Stimulated activated CD8-positive, alpha-beta memory T cell treated with anti-CD3 and anti-CD28 coated beads, Interleukin-4, amount 100 ng/mL, for 24 hours (primary cell): ENCODE measurements around the gene GLB1L2.
"Not testable (repeated sequence)": the region's sequence is repeated elsewhere in the genome, so short reads cannot be mapped to it uniquely, and the experiment has no call there.

Experiments used
- DNase-seq: peaks from one replicate; pipeline ENCODE4 v3.0.0-alpha.2; 2020; ENCODE audit warnings: low read depth

The GLB1L2 gene, protein sequence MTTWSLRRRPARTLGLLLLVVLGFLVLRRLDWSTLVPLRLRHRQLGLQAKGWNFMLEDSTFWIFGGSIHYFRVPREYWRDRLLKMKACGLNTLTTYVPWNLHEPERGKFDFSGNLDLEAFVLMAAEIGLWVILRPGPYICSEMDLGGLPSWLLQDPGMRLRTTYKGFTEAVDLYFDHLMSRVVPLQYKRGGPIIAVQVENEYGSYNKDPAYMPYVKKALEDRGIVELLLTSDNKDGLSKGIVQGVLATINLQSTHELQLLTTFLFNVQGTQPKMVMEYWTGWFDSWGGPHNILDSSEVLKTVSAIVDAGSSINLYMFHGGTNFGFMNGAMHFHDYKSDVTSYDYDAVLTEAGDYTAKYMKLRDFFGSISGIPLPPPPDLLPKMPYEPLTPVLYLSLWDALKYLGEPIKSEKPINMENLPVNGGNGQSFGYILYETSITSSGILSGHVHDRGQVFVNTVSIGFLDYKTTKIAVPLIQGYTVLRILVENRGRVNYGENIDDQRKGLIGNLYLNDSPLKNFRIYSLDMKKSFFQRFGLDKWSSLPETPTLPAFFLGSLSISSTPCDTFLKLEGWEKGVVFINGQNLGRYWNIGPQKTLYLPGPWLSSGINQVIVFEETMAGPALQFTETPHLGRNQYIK

DNA sequence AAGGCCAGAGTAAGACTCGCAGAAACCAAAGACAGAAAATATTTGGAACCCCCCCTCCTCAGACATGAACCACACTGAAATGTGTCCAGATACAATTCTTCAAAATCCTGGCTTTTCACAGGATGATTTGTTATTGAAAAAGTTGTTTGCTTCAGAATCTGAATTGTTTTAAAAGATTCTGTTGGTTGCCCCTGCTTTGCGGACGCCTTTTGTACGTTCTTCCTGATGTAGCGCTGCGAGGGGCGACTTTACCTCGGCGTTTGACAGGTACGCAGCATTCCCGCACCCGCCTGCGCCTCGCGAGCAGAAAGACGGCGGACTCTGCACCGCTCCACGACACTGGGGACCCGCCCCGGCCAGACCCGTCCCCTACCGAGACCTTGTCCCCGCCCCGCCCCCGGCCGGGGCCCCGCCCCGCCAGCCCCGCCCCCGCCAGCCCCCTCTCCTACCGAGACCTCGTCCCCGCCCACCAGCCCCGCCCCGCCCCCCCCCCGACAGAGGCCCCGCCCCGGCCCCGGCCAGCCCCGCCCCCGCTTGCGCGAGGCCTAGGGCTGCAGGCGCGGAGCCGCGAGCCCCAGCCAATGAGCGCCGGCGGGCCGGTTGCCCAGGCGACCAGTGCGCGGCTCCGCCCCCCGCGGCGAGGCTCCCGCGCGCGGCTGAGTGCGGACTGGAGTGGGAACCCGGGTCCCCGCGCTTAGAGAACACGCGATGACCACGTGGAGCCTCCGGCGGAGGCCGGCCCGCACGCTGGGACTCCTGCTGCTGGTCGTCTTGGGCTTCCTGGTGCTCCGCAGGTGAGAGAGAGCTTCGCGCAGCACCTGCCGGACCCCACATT, at the start of gene GLB1L2:
Gene GLB1L2 (plus strand): TSS at position 635 of the 835 bp plus-strand sequence. CDS start 74 bp downstream, at position 709.
- peak; percentile 68 for DNase-seq

- DNase-seq: no peak
Measured at GRCh38 chr11:134282121-134283045, 49.4 kb upstream of the GLB1L2 start.

DNA sequence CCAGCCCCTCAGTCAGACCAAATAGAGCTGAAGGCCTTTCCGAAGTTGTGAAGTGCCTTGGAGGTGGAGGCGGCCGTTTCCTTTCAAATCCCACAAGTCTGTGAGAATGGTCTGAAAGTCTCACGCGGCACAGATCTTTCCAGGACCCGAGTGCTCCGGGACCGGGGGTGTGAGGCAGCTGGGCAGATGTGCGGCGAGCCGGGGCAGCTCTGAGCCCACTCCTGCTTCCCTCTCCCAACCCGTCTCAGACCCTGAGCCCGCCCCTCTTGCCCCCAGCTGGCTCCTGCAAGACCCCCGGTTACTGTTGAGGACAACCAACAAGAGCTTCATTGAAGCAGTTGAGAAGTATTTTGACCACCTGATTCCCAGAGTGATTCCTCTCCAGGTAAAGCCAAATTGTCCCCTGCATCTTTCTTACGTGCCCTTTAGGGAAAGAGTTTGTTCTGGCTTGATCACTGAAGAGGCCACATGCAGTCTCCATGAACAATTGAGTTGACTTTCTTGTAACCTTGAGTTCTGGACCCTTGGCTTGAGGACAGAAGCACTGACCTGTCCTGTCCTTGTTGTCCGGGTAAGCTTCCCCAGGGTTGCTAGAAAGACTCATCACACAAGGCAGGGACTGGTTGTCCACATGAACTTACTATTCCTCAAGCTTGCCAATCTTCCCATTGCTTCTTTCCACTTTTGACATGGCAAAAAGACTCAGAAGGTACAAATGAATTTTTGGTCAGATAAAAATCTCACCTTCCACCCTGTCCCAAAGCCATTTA, 48.1 kb upstream of the GLB1L2 start:
- DNase-seq: no peak

- not testable (repeated sequence) for DNase-seq
Measured at GRCh38 chr11:134284349-134284748, 47.4 kb upstream of the GLB1L2 start.

DNA sequence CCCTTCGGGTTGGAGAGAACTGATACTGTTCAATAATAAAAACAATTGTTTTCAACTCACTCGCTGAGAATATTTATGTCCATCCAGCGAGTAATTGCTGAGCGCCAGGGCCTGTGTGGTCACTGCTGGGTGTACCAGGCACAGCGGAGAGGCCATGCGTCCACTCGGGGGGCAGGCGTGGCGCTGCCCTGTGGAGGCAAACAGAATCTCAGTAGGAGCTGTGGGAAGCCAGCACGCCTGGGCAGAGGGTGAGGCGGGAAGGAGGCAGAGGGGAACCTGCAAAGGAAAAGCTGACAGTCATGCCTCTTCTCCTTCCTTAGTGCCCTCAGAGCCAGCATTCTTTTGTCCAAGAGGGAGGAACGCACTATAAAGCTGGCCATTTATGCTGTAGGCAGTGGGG, 44.2 kb upstream of the GLB1L2 start:
- DNase-seq: no peak

DNA sequence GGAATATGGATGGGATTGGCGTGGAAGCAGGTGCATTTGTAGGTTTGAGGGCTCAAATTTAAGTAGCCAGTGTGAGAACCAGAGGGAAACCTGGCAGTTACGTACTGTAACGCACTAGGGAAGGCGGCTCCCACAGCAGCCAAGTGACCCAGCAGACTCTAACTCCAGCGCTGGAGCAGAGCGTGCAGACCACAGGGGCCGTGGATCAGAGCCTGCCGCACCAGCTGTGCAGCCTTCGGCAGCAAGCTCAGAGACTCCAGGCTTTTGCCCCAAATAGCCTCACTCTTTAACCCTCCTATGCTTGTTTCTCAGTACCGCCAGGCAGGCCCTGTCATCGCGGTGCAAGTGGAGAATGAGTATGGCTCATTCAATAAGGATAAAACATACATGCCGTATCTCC, 43.3 kb upstream of the GLB1L2 start:
- no peak for DNase-seq

DNA sequence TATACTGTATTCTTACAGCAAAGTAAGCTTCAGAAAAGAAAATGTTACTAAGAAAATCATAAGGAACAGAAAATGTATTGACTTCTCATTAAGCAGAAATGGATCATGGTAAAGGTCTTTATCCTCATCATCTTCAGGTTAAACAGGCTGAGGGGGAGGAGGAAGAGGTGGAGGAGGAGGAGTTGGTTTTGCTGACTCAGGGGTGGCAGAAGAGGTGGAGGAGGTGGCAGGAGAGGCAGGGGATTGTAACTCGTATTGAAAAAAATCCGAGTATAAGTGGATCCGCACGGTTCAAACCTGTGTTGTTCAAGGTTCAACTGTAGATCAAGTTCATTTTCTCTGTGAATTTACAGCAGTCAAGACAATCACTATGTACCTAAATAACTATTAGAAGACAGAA, 42.6 kb upstream of the GLB1L2 start:
- no peak for DNase-seq

DNA sequence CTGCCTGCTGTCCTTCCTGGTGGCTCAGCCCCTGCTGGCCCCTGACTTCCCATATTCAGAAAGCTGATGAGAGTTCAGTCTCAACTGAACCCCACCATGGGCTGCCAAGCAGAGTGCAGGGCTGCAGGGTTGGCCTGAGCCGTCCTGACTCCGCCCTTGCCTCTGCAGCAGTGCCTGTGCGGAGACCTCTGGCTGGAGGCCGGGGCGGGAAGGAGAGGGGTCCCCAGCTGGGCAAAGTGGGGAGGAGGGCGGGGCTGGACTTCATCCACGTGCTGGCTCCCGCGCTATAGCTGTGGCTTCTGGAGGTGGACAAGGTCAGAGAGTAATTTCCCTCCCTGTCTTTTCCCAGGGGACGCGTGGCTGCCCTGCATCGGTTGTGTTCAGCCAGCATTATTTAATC, 42.0 kb upstream of the GLB1L2 start:
- DNase-seq: no peak

DNA sequence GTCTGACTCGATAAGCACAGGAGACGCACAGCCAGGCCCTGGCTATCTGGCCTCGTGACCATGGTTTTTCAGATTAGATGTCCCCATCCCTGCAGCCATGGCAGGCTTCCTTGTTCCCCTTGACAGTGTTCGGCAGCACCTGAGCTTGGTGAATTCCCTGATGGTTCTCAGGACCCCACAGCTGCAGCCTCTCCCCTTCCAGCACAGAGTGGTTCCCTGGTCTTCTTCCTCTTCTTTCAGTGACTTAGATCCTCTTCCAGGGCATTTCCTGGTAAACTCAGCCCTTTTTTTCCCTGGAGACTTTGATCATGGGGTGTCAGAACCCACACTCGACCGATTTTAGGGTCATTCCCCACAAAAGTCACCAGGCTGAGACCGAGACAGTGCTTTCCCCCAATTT, 41.1 kb upstream of the GLB1L2 start:
- DNase-seq: no peak

DNA sequence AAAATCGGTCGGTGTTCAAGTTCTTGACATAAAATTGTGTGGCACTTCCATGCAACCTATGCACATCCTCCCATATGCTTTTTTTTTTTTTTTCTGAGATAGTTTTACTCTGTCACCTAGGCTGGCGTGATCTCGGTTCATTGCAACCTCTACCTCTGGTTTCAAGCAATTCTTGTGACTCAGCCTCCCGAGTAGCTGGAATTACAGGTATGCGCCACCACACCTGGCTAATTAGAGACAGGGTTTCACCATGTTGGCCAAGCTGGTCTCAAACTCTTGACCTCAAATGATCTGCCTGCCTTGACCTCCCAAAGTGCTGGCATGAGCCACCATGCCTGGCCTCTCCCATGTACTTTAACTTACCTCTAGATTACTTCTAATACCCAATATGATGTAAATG, 40.6 kb upstream of the GLB1L2 start:
- DNase-seq: no peak

DNA sequence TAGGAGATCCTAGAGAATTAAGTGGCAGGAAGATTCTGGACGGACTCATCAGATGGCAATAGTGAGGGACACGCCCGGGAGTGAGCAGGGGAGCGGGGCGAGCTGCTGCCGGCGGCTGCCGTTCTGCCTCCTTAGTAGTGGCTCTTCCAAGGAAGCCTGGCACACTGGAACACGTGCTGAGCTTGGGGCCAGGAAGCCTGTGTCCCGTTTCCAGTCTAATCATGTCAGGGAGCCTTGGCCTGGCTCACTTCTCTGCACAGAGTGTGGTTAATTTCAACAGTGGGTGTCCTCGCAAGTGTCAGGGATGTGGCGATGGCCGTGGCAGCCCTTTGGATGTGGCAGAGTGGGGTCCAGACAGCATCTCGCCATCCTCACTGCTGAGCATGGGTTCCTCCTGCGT, 39.1 kb upstream of the GLB1L2 start:
- no peak for DNase-seq

DNA sequence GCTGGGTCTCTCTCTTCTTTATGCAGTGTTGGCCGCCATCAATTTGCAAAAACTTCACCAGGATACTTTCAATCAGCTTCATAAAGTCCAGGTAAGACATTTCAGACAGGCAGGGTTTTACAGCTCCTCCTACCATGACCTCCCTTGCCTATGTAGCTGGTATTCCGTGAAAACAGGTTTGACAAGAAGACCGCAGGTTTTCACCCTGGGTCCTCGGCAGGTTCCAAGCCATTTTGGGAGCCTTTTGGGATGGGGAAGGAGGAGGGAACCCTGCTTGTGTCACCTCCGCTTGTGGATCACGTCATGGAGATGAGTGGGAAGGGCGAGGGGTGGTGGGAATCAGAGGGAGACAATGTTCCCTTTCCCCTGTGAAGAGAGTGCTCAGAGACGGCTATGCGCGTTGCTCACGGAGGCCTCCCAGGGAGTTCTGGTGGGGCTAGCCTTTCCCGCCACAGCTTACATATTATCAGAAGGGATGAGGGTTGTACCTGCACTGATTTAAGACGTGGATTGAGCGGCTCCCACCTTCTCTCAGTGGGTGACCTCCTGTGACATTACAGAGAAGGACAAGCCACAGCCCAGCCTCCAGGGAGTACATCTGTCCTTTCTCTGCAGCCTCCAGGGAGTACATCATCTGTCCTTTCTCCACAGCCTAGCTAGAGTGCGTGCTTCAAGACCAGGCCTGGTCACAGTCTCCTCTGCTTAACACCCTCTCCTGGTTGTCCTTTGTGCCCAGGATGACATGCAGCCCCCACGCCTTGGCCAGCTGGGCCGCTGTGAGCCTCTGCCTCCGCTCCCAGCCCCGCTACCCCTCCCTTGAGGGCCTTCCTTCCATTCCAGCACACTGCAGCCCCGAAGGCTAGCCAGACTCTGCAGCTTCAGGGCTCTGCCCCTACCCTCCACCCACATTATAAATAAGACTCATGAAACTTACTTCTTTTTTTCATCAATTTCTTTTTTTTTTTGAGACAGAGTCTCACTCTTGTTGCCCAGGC, 38.4 kb upstream of the GLB1L2 start:
- DNase-seq: no peak

DNA sequence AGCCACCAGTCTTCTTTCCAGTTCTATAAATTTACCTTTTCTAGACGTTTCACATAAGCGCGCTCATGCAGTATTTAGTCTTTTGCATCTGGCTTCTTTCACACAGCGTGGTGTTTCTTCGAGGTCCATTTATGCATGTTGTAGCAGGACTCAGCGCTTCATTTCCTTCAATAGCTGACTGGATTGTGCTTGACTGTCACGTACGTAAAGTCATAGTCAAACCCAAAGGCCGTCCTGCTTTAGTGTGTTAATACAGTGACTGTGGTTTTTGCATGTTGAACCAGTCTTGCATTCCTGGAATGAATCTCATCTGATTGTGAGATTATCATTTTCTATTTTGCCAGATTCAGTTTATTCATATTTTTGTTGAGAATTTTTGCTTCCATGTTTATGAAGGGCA, 37.1 kb upstream of the GLB1L2 start:
- no peak for DNase-seq

- no peak for DNase-seq
Measured at GRCh38 chr11:134312223-134312622, 19.6 kb upstream of the GLB1L2 start.

DNA sequence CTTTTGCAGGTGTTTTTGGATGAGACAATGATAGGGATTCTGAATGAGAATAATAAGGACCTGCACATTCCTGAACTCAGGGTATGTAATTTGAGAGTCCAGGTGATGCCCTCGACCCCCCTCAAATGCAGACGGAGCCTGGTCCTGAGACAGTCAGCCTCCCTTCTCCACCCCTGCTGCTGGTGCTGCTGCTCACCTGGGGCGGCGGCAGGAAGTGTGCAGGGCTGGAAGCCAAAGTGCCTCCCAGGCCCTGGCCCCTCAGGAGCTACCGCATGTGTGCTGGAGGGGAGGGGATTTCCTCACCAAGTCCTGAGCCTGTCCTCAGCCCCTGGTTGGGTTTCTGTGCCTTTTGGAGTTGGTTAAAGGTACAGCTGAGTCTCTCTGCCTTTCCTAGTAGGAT, 19.0 kb upstream of the GLB1L2 start:
- no peak for DNase-seq

GRCh38 chr11:134313379-134313778, 18.4 kb upstream of the GLB1L2 start:
- DNase-seq: no peak

- DNase-seq: no peak
Measured at GRCh38 chr11:134313821-134314607, 17.8 kb upstream of the GLB1L2 start.

GRCh38 chr11:134317103-134317502, 14.7 kb upstream of the GLB1L2 start:
- DNase-seq: no peak

GRCh38 chr11:134321373-134321772, 10.4 kb upstream of the GLB1L2 start:
- DNase-seq: not testable (repeated sequence)
